Measurements from ENCODE around the gene TUBB4B.

The TUBB4B gene

GRCh38 chr9:137224830-137225694 lies 16.0 kb upstream of the TUBB4B start, which contains the start of gene CYSRT1:
Gene CYSRT1 (plus strand): TSS chr9:137225174. CDS start chr9:137225622, 448 bp downstream.
- DNase-seq (ENCODE audit: insufficient read length, low spot score) (no peak), FAIRE-seq (no peak)

DNA sequence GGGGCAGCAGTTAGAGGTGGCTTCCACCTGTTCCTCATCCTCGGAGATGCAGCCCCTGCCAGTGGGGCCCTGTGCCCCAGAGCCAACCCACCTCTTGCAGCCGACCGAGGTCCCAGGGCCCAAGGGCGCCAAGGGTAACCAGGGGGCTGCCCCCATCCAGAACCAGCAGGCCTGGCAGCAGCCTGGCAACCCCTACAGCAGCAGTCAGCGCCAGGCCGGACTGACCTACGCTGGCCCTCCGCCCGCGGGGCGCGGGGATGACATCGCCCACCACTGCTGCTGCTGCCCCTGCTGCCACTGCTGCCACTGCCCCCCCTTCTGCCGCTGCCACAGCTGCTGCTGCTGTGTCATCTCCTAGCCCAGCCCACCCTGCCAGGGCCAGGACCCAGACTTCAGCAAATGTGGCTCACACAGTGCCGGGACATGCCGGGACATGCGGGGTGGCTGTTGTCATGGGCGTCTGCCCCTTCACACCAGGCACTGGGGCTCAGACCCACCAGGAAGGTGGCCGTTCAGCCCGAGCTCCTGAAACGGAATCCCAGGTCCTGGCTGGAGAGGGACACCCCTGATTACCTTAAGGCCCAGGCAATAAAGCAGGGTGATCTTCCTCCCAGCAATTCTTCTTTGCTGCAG lies 15.3 kb upstream of the TUBB4B start:
- DNase-seq (ENCODE audit: insufficient read length, low spot score), result no peak
- FAIRE-seq, result no peak

- DNase-seq (ENCODE audit: insufficient read length, low spot score), result no peak
- no peak for FAIRE-seq
These were observed 14.6 kb upstream of the TUBB4B start for GRCh38 chr9:137226338-137227053.

- FAIRE-seq (peak; percentile 57), DNase-seq (ENCODE audit: insufficient read length, low spot score) (peak; percentile 79)
These were observed 13.8 kb upstream of the TUBB4B start, which contains the start of gene RNF224 for GRCh38 chr9:137227054-137227852. Gene RNF224 (plus strand): TSS chr9:137227502. CDS start chr9:137228336, 834 bp downstream.

DNA sequence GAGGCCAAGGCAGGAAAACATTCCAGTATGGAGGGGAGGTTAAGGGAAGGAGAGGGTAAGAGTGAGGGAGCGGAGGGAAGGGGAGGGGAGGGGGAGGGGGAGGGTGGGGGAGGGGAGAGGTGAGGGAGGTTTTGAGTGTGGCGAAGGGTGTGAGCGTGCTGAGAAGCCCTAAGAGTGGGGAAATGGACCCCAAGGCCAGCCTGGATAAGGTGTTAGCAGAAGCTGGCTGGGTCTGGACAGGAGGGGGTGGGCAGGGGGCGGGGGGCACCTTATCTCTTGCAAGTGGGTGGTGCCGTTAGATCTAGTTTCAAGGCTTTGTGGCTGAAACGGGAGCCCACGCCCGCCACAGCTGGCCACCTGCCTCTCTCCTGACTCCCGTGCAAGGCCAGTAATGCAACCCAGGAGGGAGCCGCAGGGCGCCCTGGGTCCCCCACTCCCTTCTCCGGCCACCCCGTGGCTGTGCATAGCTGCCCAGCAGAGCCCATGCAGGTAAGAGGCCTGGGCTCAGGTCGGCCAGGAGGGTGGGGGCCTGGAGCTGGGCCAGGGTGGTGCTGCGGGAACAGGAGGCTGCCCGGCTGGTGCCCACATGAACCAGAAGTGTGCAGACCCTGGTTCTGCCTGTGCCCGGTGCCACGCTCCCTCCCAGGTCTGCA lies 13.1 kb upstream of the TUBB4B start:
- no peak for DNase-seq (ENCODE audit: insufficient read length, low spot score)
- no peak for FAIRE-seq

DNA sequence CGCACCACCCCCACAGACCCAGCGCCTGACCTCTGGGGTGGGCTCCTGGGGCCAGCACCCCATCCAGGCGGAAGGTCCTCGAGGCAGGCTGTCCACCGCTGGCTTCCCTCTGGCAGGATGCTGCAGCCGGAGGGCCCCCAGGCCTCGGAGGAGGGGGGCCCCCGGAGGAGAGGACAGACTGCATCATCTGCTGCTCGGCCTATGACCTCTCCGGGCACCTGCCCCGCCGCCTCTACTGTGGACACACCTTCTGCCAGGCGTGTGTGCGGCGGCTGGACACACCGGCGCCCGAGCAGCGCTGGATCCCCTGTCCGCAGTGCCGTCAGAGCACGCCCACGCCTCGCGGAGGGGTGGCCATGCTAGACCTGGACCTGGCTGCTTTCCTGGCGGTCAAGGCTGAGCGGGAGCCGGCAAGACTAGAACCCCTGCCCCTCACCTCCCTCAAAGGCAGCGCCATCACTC lies 12.6 kb upstream of the TUBB4B start:
- no peak for FAIRE-seq
- no peak for DNase-seq (ENCODE audit: insufficient read length, low spot score)

DNA sequence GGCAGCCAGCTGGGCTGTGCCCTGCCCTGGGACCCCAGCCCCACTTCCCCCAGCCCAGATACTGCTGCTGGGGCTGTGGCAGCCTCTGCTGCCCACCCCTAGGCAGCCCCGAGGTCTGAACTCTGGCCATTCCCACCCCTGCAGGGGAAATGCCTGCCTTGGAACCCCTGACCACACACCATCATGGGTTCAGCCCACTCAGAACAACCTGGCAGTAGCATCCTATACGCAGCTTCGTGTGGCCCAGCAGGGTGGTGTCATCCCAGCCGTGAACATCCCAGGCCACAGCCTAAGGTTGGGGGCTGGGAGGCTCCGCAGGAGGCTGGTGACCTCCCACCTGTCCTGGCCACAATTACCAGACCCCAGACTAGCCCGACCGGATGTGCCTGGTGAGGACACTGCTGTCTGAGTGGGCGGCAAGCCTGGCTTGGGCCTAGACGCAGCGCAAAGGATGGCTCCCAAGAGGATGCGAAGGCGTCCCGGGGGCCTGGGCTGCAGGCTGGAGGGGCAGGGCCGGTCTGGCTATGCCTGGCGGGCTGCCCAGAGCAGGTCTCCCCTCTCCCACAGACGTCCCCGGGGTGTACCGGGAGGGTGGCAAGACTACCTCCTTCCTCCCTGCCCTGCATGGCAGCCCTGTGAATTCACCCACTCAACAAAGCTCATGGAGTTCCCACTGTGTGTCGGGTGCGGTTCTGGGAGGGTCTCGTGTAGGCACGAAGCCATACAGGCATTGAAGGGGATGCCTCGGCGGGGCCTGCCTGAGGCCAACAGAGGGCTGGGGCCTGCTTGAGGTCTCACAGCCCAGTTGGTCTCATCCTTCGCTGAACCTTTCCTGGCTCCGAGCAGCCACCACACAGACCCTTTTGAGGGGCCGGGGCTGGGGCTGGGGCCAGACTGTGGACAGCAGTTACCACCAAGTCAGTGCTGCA lies 11.9 kb upstream of the TUBB4B start:
- no peak for DNase-seq (ENCODE audit: insufficient read length, low spot score)
- no peak for FAIRE-seq

DNA sequence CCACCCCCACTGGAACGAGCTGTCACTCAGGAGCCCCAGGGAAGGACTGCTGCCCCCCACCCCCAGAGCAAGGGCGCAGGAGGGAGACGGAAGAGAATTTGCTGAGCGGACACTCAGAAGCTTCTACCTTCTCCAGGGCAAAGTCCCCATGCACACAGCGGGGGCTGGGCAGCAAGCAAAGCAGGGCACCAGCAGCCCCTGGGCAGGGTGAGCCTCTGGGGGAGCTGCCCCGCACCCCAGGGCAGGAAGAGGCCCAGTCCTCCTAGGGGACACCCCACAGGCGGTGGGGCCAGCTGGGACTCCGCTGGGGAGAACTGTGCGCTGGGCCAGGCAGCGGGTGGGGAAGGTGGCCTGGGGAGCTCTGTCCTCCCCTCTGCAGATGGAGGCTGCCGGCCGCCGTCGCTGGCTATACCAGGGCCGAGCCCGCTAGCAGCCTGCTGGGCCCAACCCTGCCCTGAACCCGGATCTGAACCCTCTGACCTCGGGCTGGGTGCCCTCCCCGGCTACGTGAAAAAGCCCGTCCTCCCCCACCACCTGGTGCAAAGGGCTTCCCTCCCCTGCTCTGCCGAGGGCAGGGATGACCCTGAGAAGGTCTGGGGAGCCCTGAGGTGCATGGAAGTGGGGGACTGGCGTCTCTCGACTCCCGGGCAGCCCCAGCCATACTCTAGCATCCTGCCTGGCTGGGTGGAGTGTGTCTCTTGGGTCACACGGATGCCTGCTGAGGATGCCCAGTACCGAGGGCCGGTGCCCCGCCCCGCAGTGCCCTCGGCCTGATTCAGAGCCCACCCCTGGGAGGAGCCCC lies 11.0 kb upstream of the TUBB4B start:
- no peak for DNase-seq (ENCODE audit: insufficient read length, low spot score)
- FAIRE-seq, result no peak

DNA sequence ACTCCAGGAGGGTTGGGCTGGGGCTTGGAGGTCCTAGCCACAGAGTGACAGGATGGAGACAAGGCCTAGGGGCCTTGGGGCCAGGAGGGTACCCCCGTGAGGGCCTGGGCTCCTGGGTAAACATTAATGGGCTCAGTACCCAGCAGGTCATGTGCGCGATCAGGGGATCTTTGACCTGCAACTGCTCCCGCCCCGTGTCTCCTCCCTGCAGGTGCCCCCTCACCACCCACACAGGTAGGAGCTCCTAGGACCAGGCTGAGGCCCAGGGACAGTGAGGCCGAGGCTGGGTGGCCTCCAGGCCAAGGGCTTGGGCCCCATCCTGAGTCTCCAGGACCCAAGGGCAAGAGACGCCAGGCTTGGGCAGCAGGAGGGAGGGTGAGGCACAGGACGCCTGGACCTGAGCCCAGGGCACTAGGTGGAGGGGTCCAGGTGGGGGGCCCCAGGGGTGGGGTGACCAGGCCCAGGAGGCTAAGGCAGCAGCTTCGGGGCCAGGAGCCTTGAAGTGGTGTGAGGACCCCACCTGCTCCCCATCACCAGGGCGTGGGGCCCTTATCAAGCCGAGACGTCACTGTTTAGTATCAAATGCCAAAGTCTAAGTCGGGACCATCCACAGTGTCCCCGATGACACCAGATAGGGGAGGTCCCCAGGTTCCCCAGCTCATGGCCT lies 10.2 kb upstream of the TUBB4B start, which contains the start of gene SLC34A3:
TSS of gene SLC34A3 (plus strand) at position 197 of the 667 bp plus-strand sequence. CDS start 802 bp downstream, outside the sequence.
- FAIRE-seq (no peak), DNase-seq (ENCODE audit: insufficient read length, low spot score) (no peak)

DNA sequence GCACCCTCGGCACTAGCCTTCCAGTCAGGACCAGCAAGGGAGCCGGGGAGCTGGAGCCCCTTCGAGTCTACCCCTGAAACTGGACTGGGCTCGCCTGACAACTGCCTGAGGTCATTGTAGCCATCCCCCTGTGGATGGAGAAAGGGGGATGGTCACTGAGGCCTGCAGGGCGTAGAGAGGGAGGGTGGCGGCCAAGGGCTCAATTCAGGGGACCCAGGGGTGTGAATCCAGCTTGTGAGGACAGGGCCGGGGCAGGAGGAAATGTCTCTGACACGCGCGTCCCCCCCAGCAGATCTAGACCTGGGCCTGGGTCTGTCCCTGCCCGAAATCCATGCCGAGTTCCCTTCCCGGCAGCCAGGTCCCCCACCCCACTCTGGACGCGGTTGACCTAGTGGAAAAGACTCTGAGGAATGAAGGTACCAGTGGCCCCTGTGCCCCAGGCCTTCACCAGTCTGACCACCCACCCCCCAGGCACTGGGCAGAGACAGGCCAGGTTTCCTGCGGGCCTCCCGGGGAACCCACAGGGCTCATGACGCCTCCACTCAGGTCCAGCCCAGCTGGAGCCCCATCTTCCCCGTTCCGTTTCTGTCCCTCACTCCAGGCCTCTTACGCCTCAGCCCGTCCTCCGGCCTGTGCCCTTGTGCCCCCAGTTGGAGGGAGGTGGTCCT lies 9.6 kb upstream of the TUBB4B start:
- DNase-seq (ENCODE audit: insufficient read length, low spot score) (no peak), FAIRE-seq (no peak)

DNA sequence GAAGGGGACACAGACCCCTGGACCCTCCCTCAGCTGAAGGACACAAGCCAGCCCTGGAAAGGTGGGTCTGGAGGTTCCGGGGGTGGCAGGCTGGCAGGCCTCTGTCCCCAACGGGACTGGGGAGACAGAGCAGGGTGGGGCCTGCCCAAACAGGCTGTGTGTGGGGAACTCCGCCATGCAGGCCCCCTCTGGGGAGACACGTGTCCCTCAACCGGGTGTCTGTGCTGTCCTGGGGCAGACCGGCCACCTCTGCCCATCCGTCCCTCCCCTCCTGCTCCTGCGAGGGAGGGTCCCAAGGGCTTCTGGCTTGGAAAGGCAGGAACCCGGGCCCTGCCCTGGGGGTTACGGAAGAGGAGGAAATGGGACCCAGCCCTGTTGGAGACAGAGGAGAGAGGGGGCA lies 9.0 kb upstream of the TUBB4B start:
- FAIRE-seq, result no peak
- DNase-seq (ENCODE audit: insufficient read length, low spot score), result no peak

DNA sequence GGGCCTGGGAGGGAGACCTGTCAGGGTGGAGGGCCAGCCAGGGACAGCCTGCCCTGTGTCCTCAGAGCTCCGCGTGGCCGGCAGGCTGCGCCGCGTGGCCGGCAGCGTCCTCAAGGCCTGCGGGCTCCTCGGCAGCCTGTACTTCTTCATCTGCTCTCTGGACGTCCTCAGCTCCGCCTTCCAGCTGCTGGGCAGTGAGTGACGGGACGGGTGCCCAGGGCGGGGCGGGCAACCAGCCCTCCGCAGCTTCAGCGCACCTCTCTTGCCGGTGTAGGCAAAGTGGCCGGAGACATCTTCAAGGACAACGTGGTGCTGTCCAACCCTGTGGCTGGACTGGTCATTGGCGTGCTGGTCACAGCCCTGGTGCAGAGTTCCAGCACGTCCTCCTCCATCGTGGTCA lies 8.6 kb upstream of the TUBB4B start:
- FAIRE-seq (no peak), DNase-seq (ENCODE audit: insufficient read length, low spot score) (no peak)

- no peak for DNase-seq (ENCODE audit: insufficient read length, low spot score)
These were observed 7.7 kb upstream of the TUBB4B start for GRCh38 chr9:137233143-137233980.

DNA sequence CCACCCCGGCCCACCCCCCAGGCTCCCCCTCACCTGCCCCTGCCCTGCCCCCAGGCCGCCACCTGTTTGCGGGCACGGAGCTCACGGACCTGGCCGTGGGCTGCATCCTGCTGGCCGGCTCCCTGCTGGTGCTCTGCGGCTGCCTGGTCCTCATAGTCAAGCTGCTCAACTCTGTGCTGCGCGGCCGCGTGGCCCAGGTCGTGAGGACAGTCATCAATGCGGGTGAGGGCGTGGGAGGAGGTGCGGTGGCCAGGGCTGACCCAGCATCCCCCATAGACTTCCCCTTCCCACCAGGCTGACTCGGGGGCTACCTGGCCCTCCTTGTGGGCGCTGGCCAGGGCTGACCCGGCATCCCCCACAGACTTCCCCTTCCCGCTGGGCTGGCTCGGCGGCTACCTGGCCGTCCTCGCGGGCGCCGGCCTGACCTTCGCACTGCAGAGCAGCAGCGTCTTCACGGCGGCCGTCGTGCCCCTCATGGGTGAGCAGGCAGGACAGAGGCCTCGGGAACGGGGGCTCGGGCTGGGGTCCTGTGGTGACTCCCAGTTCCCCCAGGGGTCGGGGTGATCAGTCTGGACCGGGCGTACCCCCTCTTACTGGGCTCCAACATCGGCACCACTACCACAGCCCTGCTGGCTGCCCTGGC lies 6.9 kb upstream of the TUBB4B start:
- FAIRE-seq (no peak), DNase-seq (ENCODE audit: insufficient read length, low spot score) (no peak)

More at GRCh38 chr9:137233143-137233980, 7.7 kb upstream of the TUBB4B start:
- FAIRE-seq, result no peak

DNA sequence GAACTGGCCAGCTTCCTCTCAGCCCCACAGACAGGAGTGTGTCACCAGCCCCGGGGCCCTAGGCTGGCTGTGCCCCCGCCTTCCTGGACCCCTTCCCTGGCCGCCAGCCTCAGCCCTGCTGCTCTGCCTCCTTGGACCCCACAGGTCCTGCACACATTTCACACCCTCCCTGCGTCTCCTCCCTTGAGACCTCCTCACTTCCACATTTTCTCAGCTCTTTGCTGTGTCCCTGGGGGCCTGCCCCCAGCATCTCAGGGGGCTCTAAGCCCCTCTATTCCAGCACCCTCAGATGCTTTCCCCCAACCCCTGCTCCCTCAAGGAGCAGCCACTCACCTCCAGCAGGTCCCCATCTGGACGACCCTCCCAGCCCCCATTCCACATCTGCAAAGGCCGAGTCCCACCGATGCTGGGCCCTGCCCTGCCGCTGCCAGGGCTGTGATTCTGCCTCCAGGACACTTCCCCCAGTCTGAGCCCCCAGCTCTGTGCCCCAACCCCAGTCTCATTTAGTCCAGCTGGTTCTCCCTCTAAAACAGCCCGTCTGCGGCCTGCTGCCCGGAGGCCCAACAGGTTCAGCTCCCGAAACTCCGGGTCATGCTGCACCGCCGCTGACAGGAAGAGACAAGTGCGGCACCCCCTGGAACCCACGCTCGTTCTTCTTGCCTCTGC lies 6.2 kb upstream of the TUBB4B start:
- DNase-seq (ENCODE audit: insufficient read length, low spot score), result no peak
- FAIRE-seq, result no peak
